Occipital lobe (tissue), 2 donors: ENCODE data around the gene STXBP5. TPM values are rescaled to one million over a fixed set of nuclear protein-coding genes. Genes with fewer than 3 reads are reported as not detected.
"Not testable (repeated sequence)": the region's sequence is repeated elsewhere in the genome, so short reads cannot be mapped to it uniquely, and the experiment has no call there.

Source experiments
- DNase-seq: peaks from one replicate; lab custom pipeline; 2025; lab: John Stamatoyannopoulos, UW
- total RNA-seq: library from RNA; depleted of rRNA; stranded (reverse); fragments of >200 nt; gene quantifications from one replicate; pipeline ENCODE4 v1.2.3, GENCODE V29; 2014

The STXBP5 gene
- total RNA-seq, 1 donor from 2014 or later: 163 TPM

- no peak for DNase-seq
Observed at GRCh38 chr6:147244832-147245231, 40.6 kb downstream of the STXBP5 start.

- no peak for DNase-seq
Observed at GRCh38 chr6:147245693-147246092, 41.5 kb downstream of the STXBP5 start.

- DNase-seq: no peak
Observed at GRCh38 chr6:147246853-147247635, 42.8 kb downstream of the STXBP5 start.

- DNase-seq: no peak
Observed at GRCh38 chr6:147248859-147249258, 44.6 kb downstream of the STXBP5 start.

GRCh38 chr6:147251072-147251471 is 46.9 kb downstream of the STXBP5 start:
- DNase-seq: no peak

- DNase-seq: not testable (repeated sequence)
Observed at GRCh38 chr6:147254929-147255473, 50.8 kb downstream of the STXBP5 start.

- DNase-seq: no peak
Observed at GRCh38 chr6:147255948-147256674, 51.9 kb downstream of the STXBP5 start.

- no peak for DNase-seq
Observed at GRCh38 chr6:147257760-147258159, 53.5 kb downstream of the STXBP5 start.

GRCh38 chr6:147260091-147260490 is 55.9 kb downstream of the STXBP5 start:
- no peak for DNase-seq

- no peak for DNase-seq
Observed at GRCh38 chr6:147262946-147263345, 58.7 kb downstream of the STXBP5 start.

- DNase-seq: no peak
Observed at GRCh38 chr6:147266821-147267220, 62.6 kb downstream of the STXBP5 start.

- no peak for DNase-seq
Observed at GRCh38 chr6:147267658-147268057, 63.4 kb downstream of the STXBP5 start.

GRCh38 chr6:147268254-147268653 is 64.0 kb downstream of the STXBP5 start:
- no peak for DNase-seq

- no peak for DNase-seq
Observed at GRCh38 chr6:147274012-147274411, 69.8 kb downstream of the STXBP5 start.

- no peak for DNase-seq
Observed at GRCh38 chr6:147274776-147275175, 70.6 kb downstream of the STXBP5 start.

- DNase-seq: no peak
Observed at GRCh38 chr6:147278891-147279290, 74.7 kb downstream of the STXBP5 start.

- no peak for DNase-seq
Observed at GRCh38 chr6:147279427-147279826, 75.2 kb downstream of the STXBP5 start.

- DNase-seq: no peak
Observed at GRCh38 chr6:147281895-147282565, 77.8 kb downstream of the STXBP5 start.

GRCh38 chr6:147282566-147282959 is 78.3 kb downstream of the STXBP5 start:
- no peak for DNase-seq

GRCh38 chr6:147283460-147283859 is 79.2 kb downstream of the STXBP5 start:
- no peak for DNase-seq

- DNase-seq: no peak
Observed at GRCh38 chr6:147285087-147285855, 81.1 kb downstream of the STXBP5 start.
